Vagina (tissue), 2 donors: ENCODE data around the gene ZBTB7C. TPM values are rescaled to one million over a fixed set of nuclear protein-coding genes. Genes with fewer than 3 reads are reported as not detected.
A peak's percentile ranks its signal among the peaks of the same experiment; 100 is the strongest.

Experiments
- DNase-seq, 2 donors: peaks; one replicate each; pipeline ENCODE4 v3.0.0-alpha.2; 2017; ENCODE audit errors: extremely low spot score in 2 of 2
- H3K27ac ChIP-seq: fragments of 200-600 bp; sonication (generic); one replicate; pipeline ENCODE4 v1.5.1; 2019
- H3K27me3 ChIP-seq: fragments of 200-600 bp; sonication (generic); one replicate; pipeline ENCODE4 v1.5.1; 2019
- H3K36me3 ChIP-seq, 2 donors: fragments of 200-600 bp; sonication (generic); one replicate each; pipeline ENCODE4 v1.5.1; 2017 to 2019
- H3K4me1 ChIP-seq: fragments of 200-600 bp; sonication (generic); one replicate; pipeline ENCODE4 v1.5.1; 2019
- H3K4me3 ChIP-seq, 2 donors: fragments of 200-600 bp; sonication (generic); 1 replicate in 1 of 2; 2 replicates in 1 of 2; pipeline ENCODE4 v1.5.1; 2016 to 2019
- H3K9me3 ChIP-seq: fragments of 200-600 bp; sonication (generic); one replicate; pipeline ENCODE4 v1.5.1; 2019
- CTCF ChIP-seq, 3 experiments: fragments of 450-650 bp in 2 of 3; fragments of 200-600 bp in 1 of 3; sonication (generic) in 1 of 3; IDR thresholded peaks; one replicate each; pipeline ENCODE4 v1.5.1; 2017 to 2019; ENCODE audit warnings: antibody characterized with exemption in 3 of 3, mild to moderate bottlenecking in 2 of 3, moderate library complexity in 2 of 3
- POLR2A ChIP-seq, 2 donors: fragments of 450-650 bp; IDR thresholded peaks; one replicate each; pipeline ENCODE4 v1.6.1; 2017; ENCODE audit warnings: antibody characterized with exemption in 2 of 2, mild to moderate bottlenecking in 2 of 2, moderate library complexity in 2 of 2
- POLR2AphosphoS5 ChIP-seq, 2 donors: sonication (generic); formaldehyde crosslinking; IDR thresholded peaks; one replicate each; pipeline ENCODE4 v1.9.0; 2017; ENCODE audit warnings: antibody characterized with exemption in 2 of 2, mild to moderate bottlenecking in 2 of 2, low read depth in 1 of 2; ENCODE audit not compliant: insufficient read depth in 1 of 2
- intact Hi-C: fragments of 100-400 bp; cut with DNase I; formaldehyde crosslinking; loops from one replicate; pipeline ENCODE4 v1.15.1; 2023
- total RNA-seq: library from RNA; depleted of rRNA; stranded (reverse); fragments of >200 nt; gene quantifications from one replicate; pipeline ENCODE4 v1.2.3, GENCODE V29; 2016

Gene ZBTB7C
- total RNA-seq, 1 donor from 2014 or later = 40.5 TPM

GRCh38 chr18:48215876-48216638 is 193.1 kb downstream of the ZBTB7C start:
- no peak overlapping the region for H3K27ac ChIP-seq
- intact Hi-C loops = no loop called here

GRCh38 chr18:48213791-48214190 is 195.4 kb downstream of the ZBTB7C start:
- H3K9me3 ChIP-seq = no peaks in the 10 kb centered on the region
- H3K4me1 ChIP-seq = peaks cover 5% of the 10 kb centered on the region
- H3K36me3 ChIP-seq = no peaks in the 10 kb centered on the region
- intact Hi-C loops = no loop called here
- H3K27me3 ChIP-seq = no peaks in the 10 kb centered on the region
- H3K4me3 ChIP-seq = no peak overlapping the region
- H3K27ac ChIP-seq = no peak overlapping the region
- no peak for TF ChIP-seq POLR2AphosphoS5 (IDR thresholded peaks at IDR 0.05; ENCODE audit: insufficient read depth in 1 of 2, low read depth in 1 of 2)
- TF ChIP-seq POLR2A (IDR thresholded peaks at IDR 0.05) = no peak
- no peak for TF ChIP-seq CTCF (IDR thresholded peaks at IDR 0.05)
- no peak for DNase-seq

More at GRCh38 chr18:48215876-48216638, 193.1 kb downstream of the ZBTB7C start:
- Histone ChIP-seq H3K4me1 (peaks cover 5% of the 10 kb centered on the region), H3K36me3 (no peaks in the 10 kb centered on the region), H3K4me3 (no peak overlapping the region), H3K27me3 (no peaks in the 10 kb centered on the region), H3K9me3 (no peaks in the 10 kb centered on the region)
- TF ChIP-seq POLR2AphosphoS5 (IDR thresholded peaks at IDR 0.05; ENCODE audit: insufficient read depth in 1 of 2, low read depth in 1 of 2) = no peak
- TF ChIP-seq POLR2A (IDR thresholded peaks at IDR 0.05) = no peak
- TF ChIP-seq CTCF (IDR thresholded peaks at IDR 0.05) = no peak
- DNase-seq = no peak

GRCh38 chr18:48208432-48209140 is 200.6 kb downstream of the ZBTB7C start:
- Histone ChIP-seq H3K4me3 (no peak overlapping the region), H3K27ac (no peak overlapping the region), H3K9me3 (no peaks in the 10 kb centered on the region), H3K27me3 (no peaks in the 10 kb centered on the region), H3K36me3 (no peaks in the 10 kb centered on the region), H3K4me1 (no peaks in the 10 kb centered on the region)
- intact Hi-C loops = no loop called here
- no peak for DNase-seq
- TF ChIP-seq CTCF (IDR thresholded peaks at IDR 0.05) = no peak
- TF ChIP-seq POLR2AphosphoS5 (IDR thresholded peaks at IDR 0.05; ENCODE audit: insufficient read depth in 1 of 2, low read depth in 1 of 2) = no peak
- no peak for TF ChIP-seq POLR2A (IDR thresholded peaks at IDR 0.05)

- H3K4me3 ChIP-seq = no peak overlapping the region
- intact Hi-C loops = no loop called here
- peak in 1 of 2 donors; percentile 16 for DNase-seq
- no peaks in the 10 kb centered on the region for H3K4me1 ChIP-seq
- H3K9me3 ChIP-seq = no peaks in the 10 kb centered on the region
- H3K27me3 ChIP-seq = no peaks in the 10 kb centered on the region
- no peak overlapping the region for H3K27ac ChIP-seq
- H3K36me3 ChIP-seq = no peaks in the 10 kb centered on the region
- TF ChIP-seq CTCF (IDR thresholded peaks at IDR 0.05) (no peak), POLR2A (IDR thresholded peaks at IDR 0.05) (no peak), POLR2AphosphoS5 (IDR thresholded peaks at IDR 0.05; ENCODE audit: insufficient read depth in 1 of 2, low read depth in 1 of 2) (no peak)
Measured at GRCh38 chr18:48207733-48208132, 201.4 kb downstream of the ZBTB7C start.

GRCh38 chr18:48206887-48207286 is 202.3 kb downstream of the ZBTB7C start:
- no peak for TF ChIP-seq CTCF (IDR thresholded peaks at IDR 0.05)
- no peak for TF ChIP-seq POLR2A (IDR thresholded peaks at IDR 0.05)
- TF ChIP-seq POLR2AphosphoS5 (IDR thresholded peaks at IDR 0.05; ENCODE audit: insufficient read depth in 1 of 2, low read depth in 1 of 2) = no peak
- Histone ChIP-seq H3K27me3 (no peaks in the 10 kb centered on the region), H3K27ac (no peak overlapping the region), H3K4me3 (no peak overlapping the region), H3K4me1 (no peaks in the 10 kb centered on the region), H3K9me3 (no peaks in the 10 kb centered on the region), H3K36me3 (no peaks in the 10 kb centered on the region)
- no peak for DNase-seq
- intact Hi-C loops = no loop called here
